Measurements from ENCODE around the gene DSE.

The DSE gene

GRCh38 chr6:116439522-116440051 is 68.8 kb downstream of the DSE start:
- in situ Hi-C loops (cut with HindIII; ENCODE audit: low sequenced_read_pairs): no loop called here

GRCh38 chr6:116443105-116443504 is 72.4 kb downstream of the DSE start:
- in situ Hi-C loops (cut with HindIII; ENCODE audit: low sequenced_read_pairs): no loop called here

- in situ Hi-C loops (cut with HindIII; ENCODE audit: low sequenced_read_pairs): no loop called here
Measured at GRCh38 chr6:116444092-116444491, 73.3 kb downstream of the DSE start.

- in situ Hi-C loops (cut with HindIII; ENCODE audit: low sequenced_read_pairs): no loop called here
Measured at GRCh38 chr6:116444575-116444974, 73.8 kb downstream of the DSE start.

GRCh38 chr6:116445102-116445501 is 74.4 kb downstream of the DSE start:
- in situ Hi-C loops (cut with HindIII; ENCODE audit: low sequenced_read_pairs): loop anchor here (5.0 kb wide), 1 partner anchor 52 kb away; no protein-coding TSS in a partner anchor

- in situ Hi-C loops (cut with HindIII; ENCODE audit: low sequenced_read_pairs): loop anchor here (5.0 kb wide), 1 partner anchor 51 kb away; no protein-coding TSS in a partner anchor
Measured at GRCh38 chr6:116446399-116446798, 75.7 kb downstream of the DSE start.

GRCh38 chr6:116447052-116447451 is 76.3 kb downstream of the DSE start:
- in situ Hi-C loops (cut with HindIII; ENCODE audit: low sequenced_read_pairs): loop anchor here (5.0 kb wide), 1 partner anchor 50 kb away; no protein-coding TSS in a partner anchor

GRCh38 chr6:116447496-116448011 is 76.8 kb downstream of the DSE start:
- in situ Hi-C loops (cut with HindIII; ENCODE audit: low sequenced_read_pairs): loop anchor here (5.0 kb wide), 1 partner anchor 50 kb away; no protein-coding TSS in a partner anchor

GRCh38 chr6:116449565-116449964 is 78.8 kb downstream of the DSE start:
- in situ Hi-C loops (cut with HindIII; ENCODE audit: low sequenced_read_pairs): loop anchor here (5.0 kb wide), 1 partner anchor 48 kb away; no protein-coding TSS in a partner anchor

GRCh38 chr6:116450185-116450710 is 79.5 kb downstream of the DSE start:
- in situ Hi-C loops (cut with HindIII; ENCODE audit: low sequenced_read_pairs): loop anchor here (5.0 kb wide), 1 partner anchor 87 kb away; no protein-coding TSS in a partner anchor

- in situ Hi-C loops (cut with HindIII; ENCODE audit: low sequenced_read_pairs): loop anchor here (5.0 kb wide), 1 partner anchor 86 kb away; no protein-coding TSS in a partner anchor
Measured at GRCh38 chr6:116450769-116451740, 80.3 kb downstream of the DSE start.

- in situ Hi-C loops (cut with HindIII; ENCODE audit: low sequenced_read_pairs): loop anchor here (5.0 kb wide), 1 partner anchor 85 kb away; no protein-coding TSS in a partner anchor
Measured at GRCh38 chr6:116451916-116452315, 81.2 kb downstream of the DSE start.

- in situ Hi-C loops (cut with HindIII; ENCODE audit: low sequenced_read_pairs): loop anchor here (5.0 kb wide), 1 partner anchor 85 kb away; no protein-coding TSS in a partner anchor
Measured at GRCh38 chr6:116452531-116452930, 81.8 kb downstream of the DSE start.

- in situ Hi-C loops (cut with HindIII; ENCODE audit: low sequenced_read_pairs): no loop called here
Measured at GRCh38 chr6:116456106-116456505, 85.4 kb downstream of the DSE start.

- in situ Hi-C loops (cut with HindIII; ENCODE audit: low sequenced_read_pairs): no loop called here
Measured at GRCh38 chr6:116456927-116457326, 86.2 kb downstream of the DSE start.

GRCh38 chr6:116458264-116458663 is 87.5 kb downstream of the DSE start:
- in situ Hi-C loops (cut with HindIII; ENCODE audit: low sequenced_read_pairs): no loop called here

- in situ Hi-C loops (cut with HindIII; ENCODE audit: low sequenced_read_pairs): no loop called here
Measured at GRCh38 chr6:116459927-116460326, 89.2 kb downstream of the DSE start.

- in situ Hi-C loops (cut with HindIII; ENCODE audit: low sequenced_read_pairs): no loop called here
Measured at GRCh38 chr6:116461331-116461931, 90.7 kb downstream of the DSE start, which contains the start of gene CALHM6. Gene CALHM6, plus strand, starts transcription at chr6:116461375. Its CDS starts 555 bp downstream, at chr6:116461930.

GRCh38 chr6:116461932-116462885 is 91.5 kb downstream of the DSE start:
- in situ Hi-C loops (cut with HindIII; ENCODE audit: low sequenced_read_pairs): no loop called here

Data from endothelial cell of hepatic sinusoid (primary cell).